NAMALWA (cell line): ENCODE data around the gene MYO5A.
"Not testable (repeated sequence)": the region's sequence is repeated elsewhere in the genome, so short reads cannot be mapped to it uniquely, and the experiment has no call there.

ENCODE experiments used
- DNase-seq: peaks from one replicate; pipeline ENCODE4 v3.0.0-alpha.2; 2015; ENCODE audit warnings: low spot score

MYO5A gene

GRCh38 chr15:52419494-52419893 lies 109.2 kb downstream of the MYO5A start:
- no peak for DNase-seq

- no peak for DNase-seq
Measured at GRCh38 chr15:52417957-52418356, 110.7 kb downstream of the MYO5A start.

GRCh38 chr15:52417521-52417920 lies 111.2 kb downstream of the MYO5A start:
- DNase-seq: no peak

GRCh38 chr15:52416566-52416965 lies 112.1 kb downstream of the MYO5A start:
- DNase-seq: not testable (repeated sequence)

DNA sequence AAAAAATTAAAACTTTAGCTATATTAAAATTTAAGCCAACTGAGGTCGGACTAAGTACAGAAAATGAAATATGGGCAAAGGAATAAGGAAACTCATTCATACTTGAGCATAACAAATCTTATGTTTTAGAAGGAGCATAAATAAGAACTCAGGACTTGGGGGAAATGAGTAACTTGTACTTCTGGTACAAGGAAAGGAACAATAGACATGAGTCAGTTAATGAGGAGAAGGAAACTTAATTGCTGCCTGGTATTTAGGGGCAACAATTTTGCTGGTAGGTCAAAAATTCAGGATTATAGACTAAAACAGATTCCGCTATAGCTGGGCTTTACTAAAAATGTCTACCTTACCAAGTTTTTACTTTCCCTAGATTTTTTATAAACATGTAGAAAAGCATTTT lies 113.1 kb downstream of the MYO5A start:
- DNase-seq: no peak

- no peak for DNase-seq
Measured at GRCh38 chr15:52414936-52415335, 113.7 kb downstream of the MYO5A start.

- no peak for DNase-seq
Measured at GRCh38 chr15:52408823-52409222, 119.9 kb downstream of the MYO5A start.

DNA sequence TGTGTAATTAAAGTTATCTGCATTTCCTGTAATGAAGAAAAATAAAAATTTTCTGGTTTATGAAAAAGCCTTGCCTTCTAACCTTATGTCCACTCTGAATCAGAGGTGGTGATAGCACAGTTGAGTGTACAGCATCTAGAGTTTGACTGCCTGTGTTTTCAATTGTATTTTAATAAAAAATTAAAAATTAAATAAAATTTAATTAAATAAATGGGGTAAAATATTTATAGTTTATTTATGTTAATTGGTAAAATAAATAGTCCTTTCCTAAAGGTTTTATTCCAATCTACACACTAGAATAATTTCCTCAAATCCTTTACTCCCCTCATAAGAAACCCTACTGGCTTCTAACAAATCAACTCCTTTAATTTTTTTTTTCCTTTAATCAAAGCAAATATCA lies 121.3 kb downstream of the MYO5A start:
- no peak for DNase-seq

GRCh38 chr15:52406601-52407000 lies 122.1 kb downstream of the MYO5A start:
- no peak for DNase-seq

DNA sequence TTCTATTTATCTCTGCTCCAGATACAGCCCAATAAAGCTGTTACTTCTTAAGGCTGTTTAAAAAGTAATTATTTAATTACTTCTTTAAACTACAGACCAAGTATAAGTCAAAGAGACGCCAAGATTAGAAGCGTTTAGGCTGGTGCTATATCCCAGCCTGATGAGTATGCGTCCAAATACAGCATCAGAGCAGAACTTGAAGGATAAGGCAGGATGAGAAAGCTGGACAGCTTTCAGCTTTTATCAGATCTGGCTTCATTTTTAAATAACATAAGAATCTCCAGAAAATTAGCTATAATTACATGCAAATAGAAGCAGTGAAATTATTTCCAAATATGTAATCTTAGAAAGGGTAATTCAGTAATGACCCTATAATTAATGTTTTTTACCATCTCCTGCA lies 122.8 kb downstream of the MYO5A start:
- no peak for DNase-seq

- no peak for DNase-seq
Measured at GRCh38 chr15:52397118-52397517, 131.6 kb downstream of the MYO5A start.

DNA sequence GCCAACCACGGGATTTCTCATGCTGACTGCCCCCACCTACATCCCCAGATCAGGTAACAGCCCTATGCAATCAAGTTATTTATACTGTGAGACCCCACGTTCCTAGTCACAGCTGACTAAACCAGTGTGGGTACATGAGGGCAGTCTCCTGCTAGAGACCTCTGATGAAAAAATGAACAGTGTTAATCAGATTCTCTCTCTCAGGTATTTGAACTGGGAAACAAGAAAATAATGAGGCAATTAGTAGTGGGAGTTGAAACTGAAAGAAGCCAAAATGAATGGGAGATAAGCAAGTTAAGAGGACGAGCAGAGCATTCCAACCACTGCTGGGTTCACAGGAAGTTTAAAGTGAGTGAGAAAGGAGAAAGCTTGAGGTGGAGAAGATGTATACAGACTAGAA lies 134.6 kb downstream of the MYO5A start:
- DNase-seq: no peak

DNA sequence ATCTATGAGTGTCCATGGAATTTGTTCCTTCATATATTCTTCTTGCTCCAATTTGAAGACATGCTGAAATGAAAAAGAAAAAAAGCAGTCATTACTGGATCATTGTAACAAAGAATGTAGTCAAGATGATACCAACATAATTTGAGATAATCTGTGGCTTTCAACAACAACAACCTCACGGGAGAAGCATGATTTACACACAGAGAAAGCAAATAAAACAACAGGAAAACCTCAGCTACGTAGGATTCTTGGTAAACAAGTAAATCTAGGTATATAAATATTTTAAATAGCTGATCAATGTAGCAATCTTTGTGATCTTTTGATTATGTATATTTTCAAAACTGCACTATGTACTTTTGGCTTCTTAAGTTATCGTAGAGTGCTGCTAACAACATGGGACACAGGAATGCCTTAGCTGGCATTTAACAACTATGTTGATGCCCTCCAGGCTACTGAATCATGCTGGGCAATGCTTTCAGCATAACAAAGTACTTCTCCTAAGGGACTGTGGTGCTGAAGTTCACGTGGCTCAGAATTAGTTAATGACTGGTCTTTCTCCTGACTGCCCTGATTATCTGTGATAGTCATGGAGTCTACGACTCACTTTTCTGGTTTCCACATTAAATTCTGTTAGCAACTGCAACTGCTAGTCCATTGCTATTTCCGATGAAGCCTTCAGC lies 136.5 kb downstream of the MYO5A start:
- DNase-seq: no peak

- DNase-seq: no peak
Measured at GRCh38 chr15:52391069-52391468, 137.6 kb downstream of the MYO5A start.

DNA sequence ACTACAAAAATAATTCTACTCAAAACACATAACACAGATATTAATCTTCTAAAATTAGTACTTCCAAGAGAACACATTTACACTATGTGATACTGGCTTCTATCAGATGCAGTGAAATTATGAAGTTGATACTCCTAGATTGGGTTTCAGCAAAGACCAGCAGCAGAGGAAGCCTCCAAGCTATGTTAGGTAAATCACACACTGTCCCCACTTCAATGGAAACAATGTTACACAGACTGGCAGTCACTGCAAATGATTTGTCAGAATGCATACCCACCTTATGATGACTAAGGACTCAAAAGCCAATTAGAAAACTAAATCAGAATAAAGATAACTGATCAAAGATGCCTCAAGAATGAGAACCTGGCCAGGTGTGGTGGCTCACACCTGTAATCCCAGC lies 143.0 kb downstream of the MYO5A start:
- DNase-seq: no peak

DNA sequence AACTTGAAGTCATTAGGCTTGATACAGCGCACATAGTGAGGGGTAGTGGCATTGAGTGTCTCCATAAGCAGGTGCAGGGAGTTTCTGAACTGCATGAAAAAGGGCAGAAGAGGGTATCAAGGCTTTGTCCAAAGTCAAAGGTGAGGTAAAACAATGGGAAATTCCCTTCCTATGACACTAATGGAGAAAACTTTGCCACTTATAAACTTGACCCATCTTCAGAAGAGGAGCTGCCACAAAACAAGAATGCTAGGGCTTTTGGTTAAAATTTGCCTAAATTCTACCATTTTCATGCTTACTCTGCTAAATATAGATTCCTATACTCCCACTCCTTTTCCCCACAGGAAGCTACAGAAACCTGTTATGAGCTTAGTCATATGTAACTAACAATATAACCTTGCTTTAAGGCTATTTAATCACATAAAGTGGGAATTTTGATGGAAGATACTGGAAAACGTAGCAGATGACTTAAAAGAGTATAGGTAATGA lies 145.5 kb downstream of the MYO5A start:
- DNase-seq: no peak

GRCh38 chr15:52382647-52383046 lies 146.0 kb downstream of the MYO5A start:
- DNase-seq: no peak

- DNase-seq: no peak
Measured at GRCh38 chr15:52379395-52380106, 149.1 kb downstream of the MYO5A start.

GRCh38 chr15:52378746-52379394 lies 149.8 kb downstream of the MYO5A start:
- no peak for DNase-seq

- DNase-seq: peak; percentile 6
Measured at GRCh38 chr15:52370010-52370409, 158.7 kb downstream of the MYO5A start.

GRCh38 chr15:52369455-52369854 lies 159.2 kb downstream of the MYO5A start:
- DNase-seq: no peak

GRCh38 chr15:52369030-52369429 lies 159.7 kb downstream of the MYO5A start:
- DNase-seq: no peak

DNA sequence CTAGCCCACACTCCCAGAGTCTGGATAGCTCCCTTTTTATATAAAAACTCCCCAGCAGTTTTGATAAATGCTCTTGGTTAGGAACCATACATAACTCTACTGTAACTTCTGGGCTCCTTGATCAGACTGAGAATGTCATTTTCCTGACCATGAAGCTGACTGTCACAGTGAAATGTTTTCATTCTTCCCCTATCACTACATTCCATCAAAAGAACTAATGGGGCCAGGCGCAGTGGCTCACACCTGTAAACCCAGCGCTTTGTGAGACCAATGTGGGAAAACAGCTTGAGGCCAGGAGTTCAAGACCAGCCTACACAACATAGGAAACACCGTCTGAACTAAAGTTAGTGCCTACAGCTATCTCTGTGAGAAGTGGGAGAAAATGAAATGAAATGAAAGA lies 160.3 kb downstream of the MYO5A start:
- DNase-seq: no peak
